ENCODE measurements around the gene CELA2B.
"Not testable (repeated sequence)": the region's sequence is repeated elsewhere in the genome, so short reads cannot be mapped to it uniquely, and the experiment has no call there.

The CELA2B gene

GRCh38 chr1:15445390-15446122 is 30.3 kb upstream of the CELA2B start:
- no peak for DNase-seq

GRCh38 chr1:15446212-15446611 is 29.7 kb upstream of the CELA2B start:
- no peak for DNase-seq

- no peak for DNase-seq
Measured at GRCh38 chr1:15448877-15449462, 26.9 kb upstream of the CELA2B start.

GRCh38 chr1:15449567-15449966 is 26.3 kb upstream of the CELA2B start:
- no peak for DNase-seq

GRCh38 chr1:15451014-15451722 is 24.7 kb upstream of the CELA2B start:
- DNase-seq = no peak

- no peak for DNase-seq
Measured at GRCh38 chr1:15452216-15452615, 23.7 kb upstream of the CELA2B start.

- no peak for DNase-seq
Measured at GRCh38 chr1:15452866-15453571, 22.9 kb upstream of the CELA2B start.

- no peak for DNase-seq
Measured at GRCh38 chr1:15453734-15454133, 22.2 kb upstream of the CELA2B start.

- DNase-seq = no peak
Measured at GRCh38 chr1:15454256-15454655, 21.6 kb upstream of the CELA2B start.

GRCh38 chr1:15455522-15455921 is 20.4 kb upstream of the CELA2B start:
- DNase-seq = no peak

- no peak for DNase-seq
Measured at GRCh38 chr1:15456313-15456954, 19.5 kb upstream of the CELA2B start, which contains the start of gene CELA2A. Gene CELA2A (plus strand): TSS chr1:15456732. CDS start chr1:15456754, 22 bp downstream.

GRCh38 chr1:15457585-15457984 is 18.3 kb upstream of the CELA2B start:
- DNase-seq = no peak

GRCh38 chr1:15458388-15458787 is 17.5 kb upstream of the CELA2B start:
- DNase-seq = not testable (repeated sequence)

- DNase-seq = no peak
Measured at GRCh38 chr1:15459771-15460707, 15.9 kb upstream of the CELA2B start.

GRCh38 chr1:15460708-15461095 is 15.2 kb upstream of the CELA2B start:
- no peak for DNase-seq

- not testable (repeated sequence) for DNase-seq
Measured at GRCh38 chr1:15463064-15463800, 12.7 kb upstream of the CELA2B start.

- not testable (repeated sequence) for DNase-seq
Measured at GRCh38 chr1:15463926-15464322, 12.0 kb upstream of the CELA2B start.

GRCh38 chr1:15465674-15466073 is 10.2 kb upstream of the CELA2B start:
- no peak for DNase-seq

- not testable (repeated sequence) for DNase-seq
Measured at GRCh38 chr1:15466955-15467625, 8.8 kb upstream of the CELA2B start.

- no peak for DNase-seq
Measured at GRCh38 chr1:15468145-15468544, 7.8 kb upstream of the CELA2B start.
